Stimulated activated CD4-positive, alpha-beta T cell treated with anti-CD3 and anti-CD28 coated beads, Interleukin-1b, Interleukin-23, amount 100 ng/mL, for 4 hours (primary cell): Measurements from ENCODE around the gene C2orf76.
"Not testable (repeated sequence)": the region's sequence is repeated elsewhere in the genome, so short reads cannot be mapped to it uniquely, and the experiment has no call there.

Experiments used
- DNase-seq, 2 donors: peaks; one replicate each; pipeline ENCODE4 v3.0.0-alpha.2; 2020; ENCODE audit warnings: low read depth in 2 of 2

The C2orf76 gene

GRCh38 chr2:119294671-119295070 is 72.0 kb downstream of the C2orf76 start:
- DNase-seq, result no peak

GRCh38 chr2:119293900-119294299 is 72.7 kb downstream of the C2orf76 start:
- no peak for DNase-seq

DNA sequence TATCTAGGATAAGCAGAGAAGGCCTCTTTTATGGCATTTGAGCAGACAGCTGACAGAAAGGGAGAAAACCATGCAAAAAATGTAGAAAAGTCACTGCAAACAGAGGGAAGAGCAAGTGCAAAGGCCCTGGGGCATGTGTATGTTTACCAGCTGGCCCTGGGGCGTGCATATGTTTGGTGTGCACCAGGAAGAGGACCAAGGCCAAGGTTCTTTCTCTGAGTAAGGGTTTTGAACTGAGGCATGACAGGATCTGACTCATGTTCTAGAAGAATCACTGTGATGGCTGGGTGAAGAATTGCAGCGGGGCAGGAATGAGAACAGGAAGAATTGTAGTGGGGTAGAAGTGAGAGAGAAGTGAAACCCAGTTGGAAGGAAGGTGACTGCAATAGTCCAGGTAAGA is 73.4 kb downstream of the C2orf76 start:
- no peak for DNase-seq

DNA sequence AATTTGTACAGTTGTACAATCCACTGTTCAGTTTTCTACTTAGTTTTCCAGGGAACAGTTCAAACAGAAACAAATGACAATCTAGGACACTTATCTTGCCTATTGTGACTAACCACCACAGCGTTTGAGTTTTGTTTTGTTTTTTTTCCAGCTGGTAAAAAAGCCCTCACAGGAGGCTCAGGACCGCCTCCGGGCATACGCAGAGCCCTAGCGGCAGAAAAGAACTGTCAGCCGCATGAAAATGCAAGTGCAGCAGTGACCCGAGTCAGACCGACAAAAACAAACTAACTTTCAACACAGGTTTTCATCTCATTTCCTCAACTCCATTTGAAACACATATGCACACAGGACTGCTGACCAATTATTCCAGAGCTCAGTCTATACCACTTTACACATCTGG is 74.4 kb downstream of the C2orf76 start:
- DNase-seq, result no peak

- no peak for DNase-seq
Measured at GRCh38 chr2:119291588-119292167, 75.0 kb downstream of the C2orf76 start.

DNA sequence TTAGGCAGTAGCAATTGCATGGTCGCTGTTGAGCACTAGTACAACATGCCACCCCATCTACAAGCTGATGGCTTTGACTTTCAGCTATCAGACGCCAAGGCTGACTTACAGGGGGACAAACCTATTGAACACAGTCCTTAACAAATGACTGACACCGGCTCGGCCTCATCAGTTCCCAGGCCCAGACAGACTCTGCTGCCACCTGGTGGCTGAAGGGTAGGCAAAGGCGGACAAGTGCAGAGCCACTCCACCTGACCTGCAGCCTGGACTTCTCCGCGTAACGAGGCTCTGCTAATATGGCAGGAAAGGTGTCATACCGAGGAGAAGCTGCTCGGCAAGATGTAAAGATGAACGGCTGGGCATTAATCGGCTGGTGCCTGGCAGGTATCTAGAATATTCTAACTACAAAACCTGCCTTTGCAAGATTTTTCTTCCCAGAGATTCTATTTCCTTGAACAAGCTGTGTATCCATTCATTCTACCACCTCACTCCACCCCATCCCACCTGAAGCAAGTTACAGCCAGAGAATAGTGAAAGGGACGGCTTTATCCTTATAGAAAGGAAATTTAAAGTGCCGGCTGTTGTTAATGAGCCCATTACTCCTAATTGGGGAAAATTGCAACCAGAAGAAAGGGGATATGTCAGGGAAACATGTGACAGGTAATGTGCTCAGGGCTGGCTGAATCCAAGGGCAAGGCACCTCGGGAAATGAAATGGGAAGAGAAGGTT is 75.6 kb downstream of the C2orf76 start:
- DNase-seq, result peak; percentile 51 to 54

- DNase-seq, result no peak
Measured at GRCh38 chr2:119289642-119290041, 77.0 kb downstream of the C2orf76 start.

GRCh38 chr2:119289093-119289492 is 77.5 kb downstream of the C2orf76 start:
- no peak for DNase-seq

DNA sequence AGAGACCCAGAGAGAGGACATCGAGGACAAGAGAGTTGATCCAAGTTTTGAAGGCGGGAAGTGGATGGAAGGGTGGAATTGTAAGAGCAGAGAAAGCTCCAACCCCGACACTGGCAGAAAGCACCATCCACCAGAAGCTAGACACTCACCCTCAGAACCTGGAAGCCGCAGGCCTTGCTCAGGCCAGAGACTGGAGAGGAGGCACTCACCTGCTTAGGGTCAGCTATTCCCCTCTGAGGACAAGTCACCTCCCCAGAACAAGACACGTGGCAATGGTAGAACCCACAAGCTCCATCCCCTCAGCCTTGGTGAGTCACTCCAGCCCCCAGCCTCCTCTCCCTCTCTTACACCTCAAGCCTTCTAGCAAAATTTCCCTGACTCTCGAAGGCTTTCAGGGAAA is 78.1 kb downstream of the C2orf76 start:
- no peak for DNase-seq

DNA sequence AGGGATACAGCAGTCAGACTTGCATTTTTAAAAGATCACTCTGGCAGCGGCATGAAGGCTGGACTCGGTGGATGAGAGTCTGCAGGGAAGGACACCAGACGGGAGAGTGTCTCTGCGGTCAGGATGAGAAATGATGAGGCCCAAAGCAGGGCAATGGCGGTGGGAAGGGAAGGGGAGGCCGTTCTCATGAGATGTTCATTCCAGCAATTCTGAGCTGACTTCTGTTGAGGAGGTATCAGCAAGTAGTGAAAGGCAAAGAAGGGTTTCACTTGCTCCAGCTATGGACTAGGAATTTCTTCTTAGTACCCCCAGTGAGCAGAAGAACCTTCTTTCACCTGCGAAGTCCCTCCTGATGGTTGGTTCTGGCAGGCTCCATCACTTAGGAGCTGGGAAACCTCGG is 80.0 kb downstream of the C2orf76 start:
- no peak for DNase-seq

DNA sequence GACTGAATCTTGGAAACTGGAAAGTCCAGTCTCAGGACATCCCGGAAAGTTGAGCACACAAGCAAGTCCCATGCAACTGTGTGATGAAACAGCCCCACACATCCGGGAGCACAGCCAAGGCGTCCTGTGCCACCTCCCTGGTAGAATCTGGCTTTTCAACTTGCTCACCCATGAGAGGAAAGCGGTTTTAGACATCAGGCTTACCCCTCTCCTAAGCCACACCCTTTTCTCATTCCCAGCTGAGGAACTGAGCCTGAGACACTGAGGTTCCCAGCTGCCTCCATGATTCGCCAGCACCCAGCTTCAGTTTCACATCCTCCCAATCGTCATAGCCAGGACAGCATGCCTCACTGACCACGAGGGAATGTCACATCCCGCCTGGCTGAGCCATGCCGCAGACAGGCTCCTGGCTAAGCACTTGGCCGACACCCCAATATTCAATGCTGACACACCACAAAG is 82.7 kb downstream of the C2orf76 start:
- no peak for DNase-seq

DNA sequence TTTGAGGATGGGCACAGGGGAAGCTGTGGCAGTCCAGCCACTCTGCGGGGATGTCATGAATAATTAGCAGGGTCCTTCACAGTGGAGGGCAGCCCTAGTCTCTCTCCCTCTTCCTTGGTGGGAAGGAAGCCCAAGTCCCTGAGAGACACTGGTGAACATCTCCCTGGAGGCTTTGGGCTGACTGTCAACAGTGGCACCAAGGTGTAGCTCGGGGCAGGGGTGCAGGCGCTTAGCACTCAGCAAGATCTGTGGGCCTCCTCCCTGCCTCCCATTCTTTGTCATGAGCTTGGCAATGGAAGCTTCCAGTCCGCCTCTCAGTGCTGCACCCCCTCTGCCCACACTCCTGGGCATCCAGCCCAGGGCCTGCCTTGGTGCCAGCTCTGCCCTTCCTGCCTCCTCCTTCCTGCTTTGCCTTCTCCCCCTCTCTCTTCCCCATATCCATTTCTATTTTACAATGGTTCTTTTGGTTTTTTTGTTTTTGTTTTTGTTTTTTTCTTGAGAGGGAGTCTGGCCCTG is 83.6 kb downstream of the C2orf76 start:
- DNase-seq, result no peak

DNA sequence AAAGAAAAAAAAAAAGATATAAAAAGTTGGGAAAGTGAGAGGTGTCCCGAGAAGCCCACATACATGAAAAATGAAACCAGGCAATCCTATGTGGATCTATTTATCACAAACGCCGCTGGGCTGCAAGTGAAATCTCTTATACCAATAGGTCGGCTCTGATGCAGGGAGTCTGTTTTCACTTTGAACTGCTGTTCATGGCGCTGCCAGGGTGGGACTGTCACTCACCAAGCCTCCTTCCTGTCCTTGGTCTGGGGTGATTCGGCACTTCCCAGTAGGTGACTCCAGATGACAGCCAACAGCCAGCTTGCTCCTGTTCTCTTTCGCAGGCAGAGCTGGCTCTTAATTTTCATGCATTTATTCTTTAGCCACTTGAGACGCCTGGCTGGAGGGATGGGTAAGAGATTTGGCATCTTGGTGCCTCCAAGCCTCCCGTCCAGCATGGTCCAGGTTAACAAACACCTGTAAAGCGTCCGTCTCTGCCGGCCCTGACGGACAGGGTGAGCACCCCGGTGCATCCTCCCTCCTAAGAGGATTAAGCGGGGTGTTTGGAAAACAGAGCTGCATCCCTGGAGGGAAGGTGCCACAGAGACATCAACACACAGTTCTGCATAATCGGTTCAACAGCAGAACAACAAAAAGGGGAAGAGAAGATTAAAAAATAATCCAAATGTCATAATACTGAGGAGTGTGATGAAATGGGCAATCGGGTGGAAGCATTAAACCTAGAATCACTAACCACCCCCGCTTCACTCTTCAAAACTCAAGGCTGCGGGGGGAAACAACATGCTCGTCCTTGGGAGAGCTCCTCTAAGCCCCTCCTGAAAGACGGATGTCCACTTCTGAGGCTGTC is 84.3 kb downstream of the C2orf76 start:
- no peak for DNase-seq

DNA sequence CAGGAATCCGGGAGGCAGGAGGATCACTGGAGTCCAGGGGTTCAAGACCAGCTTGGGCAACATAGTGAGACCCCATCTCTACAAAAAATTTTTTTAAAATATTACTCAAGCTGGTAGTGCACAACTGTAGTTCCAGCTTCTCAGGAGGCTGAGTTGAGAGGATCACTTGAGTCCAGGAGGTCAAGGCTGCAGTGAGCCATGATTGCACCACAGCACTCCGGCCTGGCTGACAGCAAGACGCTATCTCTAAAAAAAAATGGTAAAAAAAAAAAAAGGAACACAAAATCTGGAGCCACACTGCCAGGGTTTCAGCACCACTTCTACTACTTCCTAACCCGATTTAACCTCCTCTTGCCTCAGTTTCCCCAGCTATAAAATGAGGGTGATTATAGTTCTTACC is 86.0 kb downstream of the C2orf76 start:
- DNase-seq, result no peak

DNA sequence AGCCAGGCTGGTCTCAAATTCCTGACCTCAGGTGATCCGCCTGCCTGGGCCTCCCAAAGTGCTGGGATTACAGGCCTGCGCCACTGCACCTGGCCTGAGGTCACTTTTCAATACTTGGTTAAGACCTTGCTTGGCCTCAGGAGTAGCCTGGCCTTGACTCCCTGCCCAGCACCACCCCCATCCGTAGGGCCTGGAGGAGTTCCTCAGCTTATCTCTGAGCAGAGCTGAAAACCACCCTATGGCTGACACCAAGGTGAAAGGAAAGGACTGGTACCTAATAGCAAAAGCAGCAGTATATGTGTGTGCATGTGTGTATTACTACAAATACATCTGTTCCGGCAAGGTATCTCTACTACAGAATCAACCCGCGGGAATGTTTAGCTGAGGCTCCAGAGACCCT is 87.0 kb downstream of the C2orf76 start:
- DNase-seq, result no peak

GRCh38 chr2:119278946-119279345 is 87.7 kb downstream of the C2orf76 start:
- DNase-seq, result no peak

- not testable (repeated sequence) for DNase-seq
Measured at GRCh38 chr2:119278385-119278784, 88.2 kb downstream of the C2orf76 start.

- no peak for DNase-seq
Measured at GRCh38 chr2:119276864-119277263, 89.8 kb downstream of the C2orf76 start.

DNA sequence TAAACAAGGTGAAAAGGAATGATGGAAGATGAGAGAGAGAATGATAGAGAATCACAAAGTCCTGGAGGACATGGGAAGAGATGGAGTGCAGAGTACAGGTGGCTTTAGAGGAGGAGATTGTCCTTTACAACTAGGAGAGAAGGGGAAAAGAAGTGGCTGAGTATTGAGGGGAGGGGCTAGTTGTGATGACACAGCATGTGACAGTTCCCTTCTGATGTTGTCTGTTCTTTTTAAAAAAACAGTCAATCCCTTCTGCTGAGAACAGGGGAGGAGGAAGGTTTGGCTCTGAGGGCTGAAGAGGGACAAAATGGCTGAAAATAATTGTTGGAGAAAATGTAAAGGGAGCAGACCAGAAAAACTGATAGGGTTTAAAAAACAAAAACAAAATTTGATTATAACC is 99.0 kb downstream of the C2orf76 start:
- no peak for DNase-seq

GRCh38 chr2:119266091-119266589 is 100.5 kb downstream of the C2orf76 start:
- DNase-seq, result no peak

- DNase-seq, result no peak
Measured at GRCh38 chr2:119265693-119266066, 101.0 kb downstream of the C2orf76 start.
